Psoas muscle (tissue), 8 donors: Measurements from ENCODE around the gene GABRB3. TPM values are rescaled to one million over a fixed set of nuclear protein-coding genes. Genes with fewer than 3 reads are reported as not detected.

Source experiments
- ATAC-seq, 4 donors: fragments of 200-7000 bp; cut with Tn5 transposase; one replicate each; pipeline ENCODE4 v1.9.1; 2020; ENCODE audit warnings: moderate library complexity in 3 of 4, mild to moderate bottlenecking in 2 of 4
- DNase-seq, 2 donors: peaks; one replicate each; pipeline ENCODE4 v3.0.0-alpha.2; 2020
- H3K27ac ChIP-seq: fragments of 200-600 bp; one replicate; pipeline ENCODE4 v1.8.0; 2022
- H3K27me3 ChIP-seq, 3 donors: fragments of 200-600 bp in 1 of 3; one replicate each; pipeline versions ENCODE4 v1.6.1 to v1.8.0; 2013 to 2022; ENCODE audit warnings: low read length in 2 of 3, mild to moderate bottlenecking in 2 of 3, moderate library complexity in 1 of 3; ENCODE audit not compliant: insufficient read depth in 3 of 3
- H3K36me3 ChIP-seq, 2 donors: fragments of 200-600 bp in 1 of 2; one replicate each; pipeline versions ENCODE4 v1.6.1 to v1.8.0; 2013 to 2022; ENCODE audit warnings: low read depth in 1 of 2, mild to moderate bottlenecking in 1 of 2, moderate library complexity in 1 of 2; ENCODE audit not compliant: insufficient read depth in 1 of 2
- H3K4me1 ChIP-seq: fragments of 200-600 bp; one replicate; pipeline ENCODE4 v1.8.0; 2022
- H3K4me3 ChIP-seq: fragments of 200-600 bp; one replicate; pipeline ENCODE4 v1.8.0; 2022; ENCODE audit warnings: mild to moderate bottlenecking
- H3K9me3 ChIP-seq: fragments of 200-600 bp; one replicate; pipeline ENCODE4 v1.8.0; 2022
- WGBS, 3 donors: extraction: QIAGEN DNeasy Blood & Tissue Kit; methylation state at CpG; one replicate each; pipeline versions ENCODE4 v1.1.6 to v1.1.7; 2013; 5-methylcytosine and 5-hydroxymethylcytosine counted together
- intact Hi-C, 2 donors: fragments of 100-400 bp; cut with DNase I; formaldehyde crosslinking; loops; one replicate each; pipeline versions ENCODE4 v1.11.0 to v1.14.2; 2022
- polyA plus RNA-seq, 3 donors: library from polyadenylated mRNA; stranded (reverse); fragments of 200-250 nt; gene quantifications; one replicate each; pipeline ENCODE4 v1.2.3, GENCODE V29; 2013
- total RNA-seq, 4 donors: library from RNA; stranded (reverse); fragmentation: NEBNext Ultra II Directional in 2 of 4; extraction: Animal tissue kit (Norgen Biotek cat#: 25700) in 2 of 4; gene quantifications; one replicate each; pipeline versions ENCODE4 v1.2.1 to v1.2.4, GENCODE V29; 2021 to 2023
- TF ChIP-seq, protein P1 (sequence below): fragments of 200-600 bp; IDR thresholded peaks from one replicate; pipeline ENCODE4 v1.8.0; 2022; ENCODE audit warnings: antibody characterized with exemption
- donor health status: healthy with polysubstance abuse.
- donor health status: DM: no; HTN: no; CAD: no; lungs with moderate emphysema.
- donor health status: Bipolar disorder and iron deficiency.
- donor health status: healthy.
- donor health status: DM: yes; HTN: yes; CAD: no.
- donor health status: DM: no; HTN: no; CAD: no.
- donor health status: DM: no; HTN: no; CAD: no.
- donor health status: DM: yes; HTN: yes; CAD: no.

Gene GABRB3
- total and polyA plus RNA-seq, 7 donors: 0.10 to 1.0 (median 0.25) TPM

DNA sequence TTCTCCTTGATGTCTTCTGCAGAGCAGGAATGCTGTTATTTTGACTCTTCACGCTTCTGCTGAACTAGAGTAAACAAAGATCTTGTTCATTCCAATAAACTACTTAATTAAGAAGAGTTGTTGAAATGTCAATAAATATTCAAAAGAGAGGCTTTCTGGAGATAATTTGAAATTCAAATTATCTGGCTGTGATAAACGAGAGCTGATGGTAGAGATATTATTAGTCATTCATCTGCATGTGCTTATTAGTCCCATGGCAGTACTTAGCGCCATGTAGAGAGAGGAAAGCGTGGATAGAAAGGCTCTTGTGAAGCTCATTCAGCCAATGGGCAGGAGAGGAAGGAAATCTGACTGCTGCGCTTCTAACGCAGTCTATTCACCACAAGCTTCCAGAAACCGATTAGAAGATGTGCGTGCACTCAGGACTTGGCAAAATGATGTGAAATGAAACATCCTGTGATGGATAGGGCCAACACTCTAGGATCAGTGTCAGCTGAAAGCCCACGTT, 251.1 kb downstream of the GABRB3 start:
- Histone ChIP-seq H3K4me1 (no peaks in the 10 kb centered on the region), H3K9me3 (peaks cover 6% of the 10 kb centered on the region), H3K27ac (no peak overlapping the region), H3K36me3 (no peaks in the 10 kb centered on the region), H3K4me3 (no peak overlapping the region), H3K27me3 (no peaks in the 10 kb centered on the region)
- 53 to 63% (median 58%) methylated on average over 9 of the region's 9 CpGs for WGBS, 3 donors
- ATAC-seq (no peak), DNase-seq (no peak)
- intact Hi-C loops: no loop called here
- TF ChIP-seq, protein P1, sequence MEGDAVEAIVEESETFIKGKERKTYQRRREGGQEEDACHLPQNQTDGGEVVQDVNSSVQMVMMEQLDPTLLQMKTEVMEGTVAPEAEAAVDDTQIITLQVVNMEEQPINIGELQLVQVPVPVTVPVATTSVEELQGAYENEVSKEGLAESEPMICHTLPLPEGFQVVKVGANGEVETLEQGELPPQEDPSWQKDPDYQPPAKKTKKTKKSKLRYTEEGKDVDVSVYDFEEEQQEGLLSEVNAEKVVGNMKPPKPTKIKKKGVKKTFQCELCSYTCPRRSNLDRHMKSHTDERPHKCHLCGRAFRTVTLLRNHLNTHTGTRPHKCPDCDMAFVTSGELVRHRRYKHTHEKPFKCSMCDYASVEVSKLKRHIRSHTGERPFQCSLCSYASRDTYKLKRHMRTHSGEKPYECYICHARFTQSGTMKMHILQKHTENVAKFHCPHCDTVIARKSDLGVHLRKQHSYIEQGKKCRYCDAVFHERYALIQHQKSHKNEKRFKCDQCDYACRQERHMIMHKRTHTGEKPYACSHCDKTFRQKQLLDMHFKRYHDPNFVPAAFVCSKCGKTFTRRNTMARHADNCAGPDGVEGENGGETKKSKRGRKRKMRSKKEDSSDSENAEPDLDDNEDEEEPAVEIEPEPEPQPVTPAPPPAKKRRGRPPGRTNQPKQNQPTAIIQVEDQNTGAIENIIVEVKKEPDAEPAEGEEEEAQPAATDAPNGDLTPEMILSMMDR: no peak

DNA sequence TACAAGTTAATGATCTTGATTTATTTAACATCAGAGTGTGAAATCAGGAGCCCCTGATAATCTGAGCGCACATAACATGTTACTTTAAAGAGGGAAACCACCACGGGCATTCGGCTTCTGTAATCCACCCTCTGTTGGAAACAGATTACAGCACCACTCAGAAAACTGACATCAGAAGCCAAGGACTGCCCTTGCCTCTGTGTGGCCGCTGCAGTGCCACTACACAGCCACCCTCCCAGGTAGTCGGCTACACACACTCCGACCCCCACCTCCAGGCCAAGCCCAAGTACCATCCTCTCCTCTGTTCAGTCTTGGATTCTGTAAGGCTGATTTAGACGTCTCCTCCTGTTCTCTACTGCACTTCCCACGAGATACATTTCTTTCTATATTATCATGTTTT, 251.7 kb downstream of the GABRB3 start:
- Histone ChIP-seq H3K36me3 (no peaks in the 10 kb centered on the region), H3K27ac (no peak overlapping the region), H3K4me1 (no peaks in the 10 kb centered on the region), H3K9me3 (peaks cover 6% of the 10 kb centered on the region), H3K27me3 (no peaks in the 10 kb centered on the region), H3K4me3 (no peak overlapping the region)
- TF ChIP-seq, protein P1: no peak
- DNase-seq: no peak
- no peak for ATAC-seq
- 26 to 39% (median 37%) methylated on average over 8 of the region's 8 CpGs for WGBS, 3 donors
- intact Hi-C loops: no loop called here

DNA sequence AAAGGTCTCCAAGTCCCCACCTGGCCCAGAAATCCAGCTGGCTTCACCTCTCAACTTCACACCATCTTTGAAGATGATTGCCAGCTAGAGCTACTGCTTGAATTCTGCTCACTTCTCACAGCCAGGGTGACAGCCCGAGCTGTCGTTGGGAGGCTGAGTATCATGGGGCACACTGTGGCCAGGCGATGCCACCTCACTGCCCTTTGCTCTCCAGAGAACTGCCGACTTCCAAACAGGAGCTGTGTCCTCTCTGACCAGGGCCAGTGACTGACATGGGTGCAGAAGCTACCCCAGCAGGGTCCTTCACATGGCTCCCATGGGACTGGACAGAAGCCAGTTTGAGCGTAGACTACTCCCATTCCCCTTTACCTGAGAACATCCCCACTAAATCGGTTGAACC, 254.0 kb downstream of the GABRB3 start:
- intact Hi-C loops: no loop called here

DNA sequence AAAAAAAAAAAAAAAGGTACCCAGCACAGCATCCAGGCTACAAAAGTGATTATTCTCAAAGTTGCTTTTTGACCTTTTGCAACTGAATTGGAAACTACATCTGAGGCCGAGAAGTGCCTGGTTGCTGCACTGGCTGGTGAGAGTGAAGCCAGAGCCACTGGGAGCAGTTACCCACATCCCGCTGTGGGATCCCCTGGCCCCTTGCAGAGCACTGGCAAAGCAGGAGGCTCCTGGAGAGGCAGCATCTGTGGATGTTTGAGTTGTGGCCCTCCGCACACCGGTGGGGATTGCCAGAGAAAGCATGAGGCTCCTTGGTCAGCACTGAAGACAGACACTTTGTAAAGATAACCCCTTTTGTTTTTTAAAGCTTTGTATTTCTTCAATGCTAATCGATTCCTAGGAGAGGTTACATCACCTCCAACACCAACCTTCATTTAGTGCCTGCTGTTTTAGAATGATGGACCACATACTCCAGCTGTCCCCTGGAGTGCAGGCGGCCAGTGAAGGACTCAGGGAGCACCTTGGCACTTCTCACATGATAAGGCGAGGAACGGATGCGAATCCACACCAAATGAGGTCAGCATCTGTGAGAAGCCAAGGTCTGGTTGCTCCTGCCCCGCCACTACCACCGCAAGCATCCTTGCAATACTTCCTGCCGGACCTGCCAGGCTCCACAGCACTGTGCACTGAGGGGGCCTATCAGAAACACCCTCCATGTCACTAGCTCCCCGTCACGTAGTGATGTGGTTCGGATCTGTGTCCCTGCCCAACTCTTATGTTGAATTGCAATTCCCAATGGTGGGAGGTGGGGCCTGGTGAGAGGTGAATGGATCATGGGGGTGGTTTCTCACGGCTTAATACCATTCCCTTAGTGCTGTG, 256.5 kb downstream of the GABRB3 start:
- H3K9me3 ChIP-seq: no peaks in the 10 kb centered on the region
- H3K27ac ChIP-seq: no peak overlapping the region
- ATAC-seq (no peak), DNase-seq (no peak)
- H3K27me3 ChIP-seq: no peaks in the 10 kb centered on the region
- intact Hi-C loops: no loop called here
- no peaks in the 10 kb centered on the region for H3K36me3 ChIP-seq
- 82 to 85% (median 82%) methylated on average over 16 of the region's 16 CpGs for WGBS, 3 donors
- TF ChIP-seq, protein P1: no peak
- no peaks in the 10 kb centered on the region for H3K4me1 ChIP-seq
- no peak overlapping the region for H3K4me3 ChIP-seq

More for the DNA sequence above, 254.0 kb downstream of the GABRB3 start:
- DNase-seq: no peak
- Histone ChIP-seq H3K27ac (no peak overlapping the region), H3K4me3 (no peak overlapping the region), H3K27me3 (no peaks in the 10 kb centered on the region), H3K36me3 (no peaks in the 10 kb centered on the region), H3K9me3 (no peaks in the 10 kb centered on the region), H3K4me1 (no peaks in the 10 kb centered on the region)
- no peak for ATAC-seq
- TF ChIP-seq, protein P1: no peak
- WGBS, 3 donors: 91 to 93% (median 92%) methylated on average over 6 of the region's 6 CpGs
